C4-2B (cell line): ENCODE data around the gene TTLL7.
A peak's percentile ranks its signal among the peaks of the same experiment; 100 is the strongest.

Source experiments
- H3K27ac ChIP-seq: fragments of 450-650 bp; 2 replicates; pipeline ENCODE4 v1.5.1; 2017
- ZFX ChIP-seq: fragments of 450-650 bp; IDR thresholded peaks from 2 replicates; pipeline ENCODE4 v1.6.1; 2017
- TF ChIP-seq, protein P1 (sequence below): fragments of 450-650 bp; conservative IDR thresholded peaks from 2 replicates; pipeline ENCODE4 v1.5.1; 2017; ENCODE audit warnings: mild to moderate bottlenecking

The TTLL7 gene, protein sequence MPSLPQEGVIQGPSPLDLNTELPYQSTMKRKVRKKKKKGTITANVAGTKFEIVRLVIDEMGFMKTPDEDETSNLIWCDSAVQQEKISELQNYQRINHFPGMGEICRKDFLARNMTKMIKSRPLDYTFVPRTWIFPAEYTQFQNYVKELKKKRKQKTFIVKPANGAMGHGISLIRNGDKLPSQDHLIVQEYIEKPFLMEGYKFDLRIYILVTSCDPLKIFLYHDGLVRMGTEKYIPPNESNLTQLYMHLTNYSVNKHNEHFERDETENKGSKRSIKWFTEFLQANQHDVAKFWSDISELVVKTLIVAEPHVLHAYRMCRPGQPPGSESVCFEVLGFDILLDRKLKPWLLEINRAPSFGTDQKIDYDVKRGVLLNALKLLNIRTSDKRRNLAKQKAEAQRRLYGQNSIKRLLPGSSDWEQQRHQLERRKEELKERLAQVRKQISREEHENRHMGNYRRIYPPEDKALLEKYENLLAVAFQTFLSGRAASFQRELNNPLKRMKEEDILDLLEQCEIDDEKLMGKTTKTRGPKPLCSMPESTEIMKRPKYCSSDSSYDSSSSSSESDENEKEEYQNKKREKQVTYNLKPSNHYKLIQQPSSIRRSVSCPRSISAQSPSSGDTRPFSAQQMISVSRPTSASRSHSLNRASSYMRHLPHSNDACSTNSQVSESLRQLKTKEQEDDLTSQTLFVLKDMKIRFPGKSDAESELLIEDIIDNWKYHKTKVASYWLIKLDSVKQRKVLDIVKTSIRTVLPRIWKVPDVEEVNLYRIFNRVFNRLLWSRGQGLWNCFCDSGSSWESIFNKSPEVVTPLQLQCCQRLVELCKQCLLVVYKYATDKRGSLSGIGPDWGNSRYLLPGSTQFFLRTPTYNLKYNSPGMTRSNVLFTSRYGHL

GRCh38 chr1:83998498-83999315, at the start of gene TTLL7:
TTLL7 (minus strand) TSS chr1:83999132; CDS start chr1:83952211, 46,921 bp downstream.
- H3K27ac ChIP-seq = peak within 1 kb of the TSS; percentile 81
- TF ChIP-seq ZFX = no peak
- TF ChIP-seq, protein P1, sequence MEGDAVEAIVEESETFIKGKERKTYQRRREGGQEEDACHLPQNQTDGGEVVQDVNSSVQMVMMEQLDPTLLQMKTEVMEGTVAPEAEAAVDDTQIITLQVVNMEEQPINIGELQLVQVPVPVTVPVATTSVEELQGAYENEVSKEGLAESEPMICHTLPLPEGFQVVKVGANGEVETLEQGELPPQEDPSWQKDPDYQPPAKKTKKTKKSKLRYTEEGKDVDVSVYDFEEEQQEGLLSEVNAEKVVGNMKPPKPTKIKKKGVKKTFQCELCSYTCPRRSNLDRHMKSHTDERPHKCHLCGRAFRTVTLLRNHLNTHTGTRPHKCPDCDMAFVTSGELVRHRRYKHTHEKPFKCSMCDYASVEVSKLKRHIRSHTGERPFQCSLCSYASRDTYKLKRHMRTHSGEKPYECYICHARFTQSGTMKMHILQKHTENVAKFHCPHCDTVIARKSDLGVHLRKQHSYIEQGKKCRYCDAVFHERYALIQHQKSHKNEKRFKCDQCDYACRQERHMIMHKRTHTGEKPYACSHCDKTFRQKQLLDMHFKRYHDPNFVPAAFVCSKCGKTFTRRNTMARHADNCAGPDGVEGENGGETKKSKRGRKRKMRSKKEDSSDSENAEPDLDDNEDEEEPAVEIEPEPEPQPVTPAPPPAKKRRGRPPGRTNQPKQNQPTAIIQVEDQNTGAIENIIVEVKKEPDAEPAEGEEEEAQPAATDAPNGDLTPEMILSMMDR = peak; percentile 11

- no peak overlapping the region for H3K27ac ChIP-seq
- TF ChIP-seq ZFX = no peak
- TF ChIP-seq, protein P1 = no peak
Observed at GRCh38 chr1:84042461-84042860, 43.5 kb upstream of the TTLL7 start.

DNA sequence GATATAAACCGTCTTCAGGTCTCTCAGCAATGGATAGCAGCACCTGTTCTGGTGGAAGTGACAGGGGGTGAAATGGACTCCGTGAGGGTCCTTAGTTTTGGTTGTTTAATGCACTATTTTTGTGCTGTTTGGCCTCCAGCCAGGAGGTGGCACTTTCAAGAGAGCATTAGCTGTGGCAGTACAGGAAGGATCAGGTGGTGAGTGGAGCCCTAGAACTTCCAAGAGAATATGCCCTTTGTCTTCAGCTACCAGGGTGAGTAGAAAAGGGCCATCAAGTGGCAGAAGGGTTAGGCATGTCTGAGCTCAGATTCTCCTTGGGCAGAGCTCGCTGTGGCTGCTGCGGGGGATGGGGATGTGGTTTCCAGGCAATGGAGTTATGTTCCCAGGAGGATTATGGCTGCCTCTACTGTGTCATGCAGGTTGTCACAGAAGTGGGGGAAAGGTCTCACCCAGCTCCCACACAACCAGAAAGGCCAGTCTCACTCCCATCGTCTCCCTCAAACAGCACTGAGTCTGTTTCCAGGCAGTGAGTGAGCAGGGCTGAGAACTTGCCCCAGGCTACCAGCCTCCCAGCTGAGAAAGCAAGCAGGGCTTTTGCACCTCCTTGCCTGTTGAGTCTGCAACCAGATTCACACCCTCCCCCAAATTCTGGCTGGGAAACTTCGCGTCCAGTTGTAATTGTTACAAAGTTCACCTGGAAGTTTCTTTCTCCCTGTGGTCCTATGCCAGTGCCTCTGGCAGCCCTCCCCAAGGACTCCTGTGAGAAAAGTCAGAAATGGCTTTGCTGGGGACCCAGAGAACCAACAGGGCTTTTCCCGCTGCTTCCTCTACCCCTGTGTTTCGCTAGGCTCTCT, 39.1 kb upstream of the TTLL7 start:
- no peak overlapping the region; the same call in 1 of the 2 replicates for H3K27ac ChIP-seq
- no peak for TF ChIP-seq ZFX
- TF ChIP-seq, protein P1 = no peak

GRCh38 chr1:84031802-84032327, 32.9 kb upstream of the TTLL7 start:
- no peak for TF ChIP-seq ZFX
- TF ChIP-seq, protein P1 = no peak
- H3K27ac ChIP-seq = no peak overlapping the region

DNA sequence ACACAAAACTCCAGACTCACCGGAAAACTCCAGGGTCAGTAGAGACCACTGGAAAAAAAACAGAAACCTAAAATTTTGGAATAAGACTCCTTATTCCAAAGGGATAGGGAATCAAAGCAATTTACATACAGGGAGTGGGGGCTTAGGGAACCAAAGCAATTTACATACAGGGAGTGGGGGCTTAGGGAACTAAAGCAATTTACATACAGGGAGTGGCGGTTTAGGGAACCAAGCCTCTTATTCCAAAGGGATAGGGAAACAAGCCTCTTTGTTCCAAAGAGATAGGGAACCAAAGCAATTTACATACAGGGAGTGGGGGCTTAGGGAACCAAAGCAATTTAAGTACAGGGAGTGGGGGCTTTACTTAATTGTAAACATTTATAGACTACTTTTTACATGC, 28.4 kb upstream of the TTLL7 start:
- no peak overlapping the region for H3K27ac ChIP-seq
- TF ChIP-seq, protein P1 = no peak
- TF ChIP-seq ZFX = no peak

DNA sequence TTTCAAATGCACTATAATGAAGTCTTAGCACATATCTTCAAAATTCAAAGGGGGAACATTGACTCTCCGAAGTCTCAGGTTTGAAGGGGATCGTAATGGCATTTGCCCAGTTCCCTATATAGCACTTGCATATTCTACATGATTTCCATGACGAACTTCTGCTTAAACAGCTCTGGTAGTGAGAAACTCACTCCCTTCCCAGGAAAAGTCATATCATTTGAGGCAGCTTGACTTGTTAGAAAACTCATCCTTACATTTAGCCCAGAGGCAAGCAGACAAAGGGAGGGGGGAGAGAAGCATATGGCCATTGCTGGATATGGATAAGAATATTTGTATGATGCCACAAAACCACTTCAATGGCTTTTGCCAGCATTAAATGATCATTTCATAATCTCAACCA, 27.0 kb upstream of the TTLL7 start:
- no peak overlapping the region for H3K27ac ChIP-seq
- no peak for TF ChIP-seq ZFX
- TF ChIP-seq, protein P1 = no peak
